ENCODE measurements around the gene RASSF5. TPM values are rescaled to one million over a fixed set of nuclear protein-coding genes. Genes with fewer than 3 reads are reported as not detected.

RASSF5 gene
- total and polyA plus RNA-seq, 9 of the 15 experiments (the other 6 are each of a cell fraction or from before 2014, with no cell fraction given) = 6.1 to 41.0 (median 25.2) TPM

- TF ChIP-seq CBX5 (IDR thresholded peaks at IDR 0.05; ENCODE audit: borderline replicate concordance, low read depth) (no peak), TFAM (CRISPR knock-in tag; conservative IDR thresholded peaks at IDR 0.05) (no peak), E2F3 (CRISPR knock-in tag; IDR thresholded peaks at IDR 0.05) (no peak), CTCF (IDR thresholded peaks at IDR 0.05 in 2 of 3, conservative IDR thresholded peaks at IDR 0.05 in 1 of 3; ENCODE audit: insufficient read depth in 2 of 3, low read depth in 1 of 3, low read length in 3 of 3) (no peak), THAP12 (CRISPR knock-in tag; IDR thresholded peaks at IDR 0.05) (no peak), NR4A1 (CRISPR knock-in tag; IDR thresholded peaks at IDR 0.05) (no peak), NR4A1 (tag; IDR thresholded peaks at IDR 0.05) (no peak), JUN (IDR thresholded peaks at IDR 0.05; ENCODE audit: borderline replicate concordance, low read depth, low read length) (0 out of 2 replicates have a peak, but pooled peaks have one; percentile 56), JUN (CRISPR knock-in tag; IDR thresholded peaks at IDR 0.05; ENCODE audit: borderline replicate concordance) (peak; percentile 43; the same call in 1 of the 2 replicates), CCAR2 (IDR thresholded peaks at IDR 0.05; ENCODE audit: low read depth, low read length) (no peak), CREM (IDR thresholded peaks at IDR 0.05; ENCODE audit: low read depth) (peak; percentile 95), ZNF224 (CRISPR knock-in tag; IDR thresholded peaks at IDR 0.05) (no peak), SRSF3 (IDR thresholded peaks at IDR 0.05; ENCODE audit: insufficient read depth, low read length) (no peak), SRSF9 (IDR thresholded peaks at IDR 0.05; ENCODE audit: borderline replicate concordance, low read depth, low read length) (no peak), CHD4 (IDR thresholded peaks at IDR 0.05; ENCODE audit: insufficient read depth, insufficient replicate concordance, low read depth, low read length, poor library complexity, severe bottlenecking) (no peak), RAD21 (CRISPR knock-in tag; conservative IDR thresholded peaks at IDR 0.05 in 1 of 2, IDR thresholded peaks at IDR 0.05 in 1 of 2) (no peak; a peak in 1 of 4 replicates), USF2 (CRISPR knock-in tag; IDR thresholded peaks at IDR 0.05) (no peak), PURB (CRISPR knock-in tag; IDR thresholded peaks at IDR 0.05; ENCODE audit: low read depth) (no peak), ZBTB12 (CRISPR knock-in tag; IDR thresholded peaks at IDR 0.05) (peak; percentile 77), SMC3 (conservative IDR thresholded peaks at IDR 0.05; ENCODE audit: insufficient read depth, low read depth, low read length) (no peak)
Measured at GRCh38 chr1:206579747-206580437, 72.6 kb downstream of the RASSF5 start (continued).

All from K562 (cell line).